Endothelial cell of umbilical vein (primary cell): ENCODE measurements around the gene CNTN1. TPM values are rescaled to one million over a fixed set of nuclear protein-coding genes. Genes with fewer than 3 reads are reported as not detected.

ENCODE experiments used
- BruUV-seq: library from RNA; stranded (reverse); fragments of 400-500 nt; replicated peaks from 2 replicates; lab custom pipeline; 2021; lab: Mats Ljungman, UMichigan
- CTCF ChIA-PET: fragments of 300-600, 350-600 bp; sonication (Branson Sonifier 250); formaldehyde crosslinking; loops from one replicate; lab custom pipeline; 2021; ENCODE audit warnings: antibody characterized with exemption, inconsistent platforms; lab: Charles Lee
- POLR2A ChIA-PET: fragments of 300-600, 350-600 bp; sonication (Branson Sonifier 250); formaldehyde crosslinking; loops from one replicate; lab custom pipeline; 2021; ENCODE audit warnings: antibody characterized with exemption, inconsistent platforms; lab: Charles Lee
- DNase-seq: peaks from one replicate; pipeline ENCODE4 v3.0.0-alpha.2; 2011; ENCODE audit warnings: low read depth, low spot score
- FAIRE-seq: peaks from 2 replicates; lab custom pipeline; 2011; peaks lifted over from hg19 to GRCh38; lab: Jason Lieb, UNC
- H2AFZ ChIP-seq: 2 replicates; pipeline ENCODE4 v1.6.0; 2012; ENCODE audit warnings: low read depth, low read length, control low read depth, inconsistent platforms
- H3K27ac ChIP-seq: 2 replicates; pipeline ENCODE4 v1.5.1; 2011; ENCODE audit warnings: low read depth, mild to moderate bottlenecking, control low read depth, low read length, moderate library complexity; ENCODE audit not compliant: insufficient read depth
- H3K27me3 ChIP-seq, 2 experiments: 2 replicates each; pipeline versions ENCODE4 v1.6.0 to v1.6.1; 2011; ENCODE audit warnings: low read length in 2 of 2, mixed read lengths in 1 of 2; ENCODE audit not compliant: control insufficient read depth in 2 of 2, insufficient read depth in 2 of 2
- H3K36me3 ChIP-seq, 2 experiments: 2 replicates in 1 of 2; 3 replicates in 1 of 2; pipeline ENCODE4 v1.5.1; 2011; ENCODE audit warnings: low read length in 2 of 2, mild to moderate bottlenecking in 1 of 2, moderate library complexity in 1 of 2; ENCODE audit not compliant: control insufficient read depth in 2 of 2, insufficient read depth in 2 of 2; ENCODE audit errors: extremely low read depth in 1 of 2
- H3K4me1 ChIP-seq: 3 replicates; pipeline ENCODE4 v1.5.1; 2011; ENCODE audit warnings: mild to moderate bottlenecking, low read length; ENCODE audit not compliant: control insufficient read depth, insufficient read depth; ENCODE audit errors: extremely low read depth
- H3K4me2 ChIP-seq: 2 replicates; pipeline ENCODE4 v1.6.1; 2011; ENCODE audit warnings: low read length, control low read depth, mixed read lengths; ENCODE audit not compliant: insufficient read depth
- H3K4me3 ChIP-seq, 3 experiments: fragments of 200-600 bp in 1 of 3; sonication (generic), shearing (Covaris generic) in 1 of 3; replicated peaks in 1 of 3; 2 replicates each; pipeline ENCODE4 v1.5.1; 2011 to 2016; ENCODE audit warnings: control low read depth in 3 of 3, low read length in 3 of 3, mild to moderate bottlenecking in 2 of 3, inconsistent platforms in 1 of 3, low read depth in 1 of 3, moderate library complexity in 1 of 3; ENCODE audit not compliant: insufficient read depth in 1 of 3
- H3K79me2 ChIP-seq: 2 replicates; pipeline ENCODE4 v1.6.0; 2012; ENCODE audit warnings: low read length, inconsistent platforms; ENCODE audit not compliant: control insufficient read depth, insufficient read depth
- H3K9ac ChIP-seq: replicated peaks from 2 replicates; pipeline ENCODE3; 2011; ENCODE audit warnings: low read length, control low read depth; ENCODE audit not compliant: insufficient read depth; ENCODE audit errors: extremely low read depth
- H3K9me1 ChIP-seq: replicated peaks from 3 replicates; pipeline ENCODE4 v1.6.0; 2011; ENCODE audit warnings: mild to moderate bottlenecking, low read length; ENCODE audit not compliant: control insufficient read depth, insufficient read depth; ENCODE audit errors: extremely low read depth
- H3K9me3 ChIP-seq: replicated peaks from 2 replicates; pipeline ENCODE4 v1.5.1; 2012; ENCODE audit warnings: low read length, inconsistent platforms; ENCODE audit not compliant: control insufficient read depth, insufficient read depth
- H4K20me1 ChIP-seq: replicated peaks from 2 replicates; pipeline ENCODE3; 2011; ENCODE audit warnings: mild to moderate bottlenecking, low read length; ENCODE audit not compliant: control insufficient read depth, insufficient read depth; ENCODE audit errors: extremely low read depth
- CTCF ChIP-seq, 2 donors: IDR thresholded peaks; 1 replicate in 1 of 2; 2 replicates in 1 of 2; pipeline ENCODE4 v1.5.1; 2011; ENCODE audit warnings: low read length in 2 of 2, mild to moderate bottlenecking in 2 of 2, moderate library complexity in 2 of 2, control low read depth in 1 of 2, inconsistent platforms in 1 of 2, low read depth in 1 of 2; ENCODE audit not compliant: insufficient read depth in 1 of 2; ENCODE audit errors: extremely low read depth in 1 of 2
- EZH2 ChIP-seq: IDR thresholded peaks from 2 replicates; pipeline ENCODE4 v1.6.1; 2012; ENCODE audit warnings: borderline replicate concordance, low read depth, mild to moderate bottlenecking, moderate library complexity, low read length, inconsistent platforms; ENCODE audit not compliant: severe bottlenecking
- FOS ChIP-seq: IDR thresholded peaks from 2 replicates; pipeline ENCODE4 v1.6.1; 2011; ENCODE audit warnings: mild to moderate bottlenecking, low read length, moderate library complexity, borderline replicate concordance; ENCODE audit not compliant: insufficient read depth
- GATA2 ChIP-seq: IDR thresholded peaks from 2 replicates; pipeline ENCODE4 v1.7.0; 2011; ENCODE audit warnings: low read depth, mild to moderate bottlenecking, moderate library complexity, mixed read lengths, low read length; ENCODE audit not compliant: insufficient read length, insufficient read depth
- JUN ChIP-seq: IDR thresholded peaks from 2 replicates; pipeline ENCODE4 v1.6.1; 2011; ENCODE audit warnings: borderline replicate concordance, low read depth; ENCODE audit not compliant: insufficient read length, insufficient read depth
- MAX ChIP-seq: IDR thresholded peaks from 2 replicates; pipeline ENCODE4 v1.6.1; 2011; ENCODE audit not compliant: insufficient read depth, insufficient read length
- MYC ChIP-seq: IDR thresholded peaks from one replicate; pipeline ENCODE4 v1.6.1; 2011; ENCODE audit warnings: mild to moderate bottlenecking, low read depth, low read length
- POLR2A ChIP-seq: IDR thresholded peaks from 2 replicates; pipeline ENCODE4 v1.6.1; 2012; ENCODE audit warnings: low read depth, mild to moderate bottlenecking, control low read depth, low read length
- POLR2AphosphoS5 ChIP-seq: IDR thresholded peaks from 2 replicates; pipeline ENCODE4 v1.6.1; 2012; ENCODE audit warnings: low read depth, mild to moderate bottlenecking, control low read depth, low read length, moderate library complexity; ENCODE audit not compliant: insufficient read depth
- dilution Hi-C: fragments of 300-500 bp; cut with MboI; formaldehyde crosslinking; loops from one replicate; pipeline ENCODE4 v1.15.0; 2019; ENCODE audit warnings: low sequenced_read_pairs; ENCODE audit not compliant: extremely low pct_ligation_motif_present
- intact Hi-C: fragments of 100-400 bp; cut with micrococcal nuclease; formaldehyde crosslinking; loops from one replicate; pipeline ENCODE4 v1.10.0; 2022
- polyA plus RNA-seq, 4 experiments: library from polyadenylated mRNA; depleted of rRNA in 3 of 4; stranded (reverse) in 3 of 4; unstranded in 1 of 4; fragments of >200 nt; gene quantifications; 2 replicates each; pipeline versions ENCODE4 v1.2.1 to v1.2.3, GENCODE V29; 2011 to 2012; ENCODE audit warnings: missing spikeins in 1 of 4
- total RNA-seq: library from RNA; stranded (reverse); gene quantifications from 2 replicates; pipeline ENCODE4 v1.2.3, GENCODE V29; 2021

CNTN1 gene
- total and polyA plus RNA-seq, 2 donors (not counting 3 experiments of a cell fraction or from before 2014, with no cell fraction given): 0.07 TPM; not detected in 1

- POLR2A ChIA-PET: no interaction called here
- FAIRE-seq: no peak
- no peaks in the 10 kb centered on the region for H3K79me2 ChIP-seq
These were observed 369.0 kb downstream of the CNTN1 start for GRCh38 chr12:41061192-41061591.

More at GRCh38 chr12:41061192-41061591, 369.0 kb downstream of the CNTN1 start:
- no peaks in the 10 kb centered on the region for H4K20me1 ChIP-seq
- intact Hi-C loops (no loop called here), dilution Hi-C loops (no loop called here)
- no peak for TF ChIP-seq POLR2AphosphoS5
- TF ChIP-seq GATA2: no peak
- TF ChIP-seq FOS: no peak
- no peak for TF ChIP-seq MYC
- TF ChIP-seq POLR2A: no peak
- no peak for TF ChIP-seq EZH2
- no peak for TF ChIP-seq CTCF (IDR thresholded peaks at IDR 0.05; ENCODE audit: extremely low read depth in 1 of 2, insufficient read depth in 1 of 2, low read depth in 1 of 2, low read length in 2 of 2)
- no peak for TF ChIP-seq MAX
- TF ChIP-seq JUN: no peak
- H3K4me1 ChIP-seq: no peaks in the 10 kb centered on the region
- no peaks in the 10 kb centered on the region for H3K9me1 ChIP-seq
- H3K9me3 ChIP-seq: no peaks in the 10 kb centered on the region
- no peaks in the 10 kb centered on the region for H3K27me3 ChIP-seq
- H2AFZ ChIP-seq: no peak overlapping the region
- no peak overlapping the region for H3K27ac ChIP-seq
- CTCF ChIA-PET: no interaction called here
- no peak overlapping the region for H3K9ac ChIP-seq
- H3K4me3 ChIP-seq: no peak overlapping the region
- no TSS peak for BruUV-seq
- H3K4me2 ChIP-seq: no peak overlapping the region
- DNase-seq: no peak
- H3K36me3 ChIP-seq: no peaks in the 10 kb centered on the region
